Osteoblast (primary cell): ENCODE measurements around the gene SDSL. TPM values are rescaled to one million over a fixed set of nuclear protein-coding genes. Genes with fewer than 3 reads are reported as not detected.
A peak's percentile ranks its signal among the peaks of the same experiment; 100 is the strongest.

Experiments used
- DNase-seq: peaks from one replicate; pipeline ENCODE4 v3.0.0; 2011; ENCODE audit warnings: low spot score, mixed read lengths; ENCODE audit not compliant: insufficient read length; ENCODE audit errors: missing footprints
- H2AFZ ChIP-seq: 2 replicates; pipeline ENCODE4 v1.6.0; 2011; ENCODE audit warnings: mild to moderate bottlenecking, low read length
- H3K27ac ChIP-seq: 2 replicates; pipeline ENCODE4 v1.5.1; 2011; ENCODE audit warnings: mild to moderate bottlenecking, low read depth, low read length, moderate library complexity
- H3K27me3 ChIP-seq: 2 replicates; pipeline ENCODE4 v1.6.0; 2012; ENCODE audit warnings: mild to moderate bottlenecking, control low read depth, inconsistent platforms, low read length, moderate library complexity; ENCODE audit not compliant: insufficient read depth
- H3K36me3 ChIP-seq: 2 replicates; pipeline ENCODE4 v1.5.1; 2011; ENCODE audit warnings: mild to moderate bottlenecking, low read length, control low read depth, moderate library complexity; ENCODE audit not compliant: insufficient read depth
- H3K4me1 ChIP-seq: 2 replicates; pipeline ENCODE4 v1.5.1; 2011; ENCODE audit warnings: mild to moderate bottlenecking, low read length, control low read depth, moderate library complexity; ENCODE audit not compliant: insufficient read depth
- H3K4me2 ChIP-seq: 2 replicates; pipeline ENCODE4 v1.6.0; 2011; ENCODE audit warnings: mild to moderate bottlenecking, low read length; ENCODE audit not compliant: insufficient read depth
- H3K4me3 ChIP-seq: fragments of 200-600 bp; sonication (generic); 3 replicates; pipeline ENCODE4 v1.5.1; 2012; ENCODE audit warnings: mild to moderate bottlenecking, low read length, inconsistent platforms; ENCODE audit not compliant: insufficient read depth
- H3K79me2 ChIP-seq: 2 replicates; pipeline ENCODE4 v1.6.0; 2012; ENCODE audit warnings: mild to moderate bottlenecking, low read length, control low read depth, inconsistent platforms; ENCODE audit not compliant: insufficient read depth
- H3K9me3 ChIP-seq: 2 replicates; pipeline ENCODE4 v1.5.1; 2011; ENCODE audit warnings: low read depth, low read length, control low read depth
- H4K20me1 ChIP-seq: 2 replicates; pipeline ENCODE4 v1.6.0; 2012; ENCODE audit warnings: mild to moderate bottlenecking, low read length, control low read depth; ENCODE audit not compliant: insufficient read depth
- total RNA-seq: library from RNA; depleted of rRNA; stranded (reverse); fragments of >200 nt; gene quantifications from 2 replicates; pipeline ENCODE4 v1.2.3, GENCODE V29; 2012
- TF ChIP-seq, protein P1 (sequence below): IDR thresholded peaks from 2 replicates; pipeline ENCODE4 v1.5.1; 2011; ENCODE audit warnings: mild to moderate bottlenecking, low read depth, low read length, moderate library complexity; ENCODE audit errors: extremely low read depth

Gene SDSL
- total RNA-seq, 1 donor, result 6.5 TPM

DNA sequence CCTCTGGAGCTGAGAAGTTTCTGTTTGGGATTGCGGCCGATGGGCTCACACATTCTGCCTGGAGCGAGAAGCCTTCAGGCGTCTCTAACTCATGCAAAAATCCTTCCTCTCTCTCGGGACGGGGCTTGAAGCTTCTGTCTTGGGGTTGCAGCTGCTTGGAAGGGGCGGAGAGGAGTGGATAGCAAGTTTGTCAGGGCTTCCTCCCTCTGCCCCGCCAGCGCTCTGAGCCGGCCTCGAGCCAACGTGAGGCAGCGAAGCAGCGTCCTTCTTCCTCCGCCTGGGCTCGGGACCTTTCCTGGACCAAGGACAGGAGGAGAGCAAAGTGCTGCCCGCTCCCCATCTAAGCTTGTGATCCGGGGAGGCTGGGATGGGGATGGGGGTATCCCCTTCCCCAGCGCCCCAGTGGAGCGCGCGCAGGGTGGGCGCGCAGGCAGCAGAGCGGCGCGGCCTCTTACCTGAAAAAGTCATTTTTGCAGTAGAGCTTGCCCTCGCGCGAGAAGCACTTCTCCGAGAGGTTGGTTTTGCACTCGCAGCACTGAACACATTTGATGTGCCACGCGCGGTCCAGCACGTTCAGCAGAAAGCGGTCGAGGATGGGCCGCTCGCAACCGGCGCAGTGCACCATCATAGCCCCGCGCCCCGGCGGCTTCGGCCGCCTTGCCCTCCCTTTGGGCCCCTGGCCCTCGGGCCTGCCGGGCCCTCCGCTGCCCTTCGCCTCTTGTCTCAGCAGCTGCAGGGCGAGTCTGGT lies 48.9 kb downstream of the SDSL start:
- H3K79me2 ChIP-seq, result no peaks in the 10 kb centered on the region
- TF ChIP-seq, protein P1, sequence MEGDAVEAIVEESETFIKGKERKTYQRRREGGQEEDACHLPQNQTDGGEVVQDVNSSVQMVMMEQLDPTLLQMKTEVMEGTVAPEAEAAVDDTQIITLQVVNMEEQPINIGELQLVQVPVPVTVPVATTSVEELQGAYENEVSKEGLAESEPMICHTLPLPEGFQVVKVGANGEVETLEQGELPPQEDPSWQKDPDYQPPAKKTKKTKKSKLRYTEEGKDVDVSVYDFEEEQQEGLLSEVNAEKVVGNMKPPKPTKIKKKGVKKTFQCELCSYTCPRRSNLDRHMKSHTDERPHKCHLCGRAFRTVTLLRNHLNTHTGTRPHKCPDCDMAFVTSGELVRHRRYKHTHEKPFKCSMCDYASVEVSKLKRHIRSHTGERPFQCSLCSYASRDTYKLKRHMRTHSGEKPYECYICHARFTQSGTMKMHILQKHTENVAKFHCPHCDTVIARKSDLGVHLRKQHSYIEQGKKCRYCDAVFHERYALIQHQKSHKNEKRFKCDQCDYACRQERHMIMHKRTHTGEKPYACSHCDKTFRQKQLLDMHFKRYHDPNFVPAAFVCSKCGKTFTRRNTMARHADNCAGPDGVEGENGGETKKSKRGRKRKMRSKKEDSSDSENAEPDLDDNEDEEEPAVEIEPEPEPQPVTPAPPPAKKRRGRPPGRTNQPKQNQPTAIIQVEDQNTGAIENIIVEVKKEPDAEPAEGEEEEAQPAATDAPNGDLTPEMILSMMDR, result no peak
- peaks cover 98% of the 10 kb centered on the region for H3K27me3 ChIP-seq
- H3K4me1 ChIP-seq, result no peaks in the 10 kb centered on the region
- no peaks in the 10 kb centered on the region for H3K9me3 ChIP-seq
- no peak overlapping the region for H3K4me3 ChIP-seq
- H3K4me2 ChIP-seq, result no peak overlapping the region
- no peaks in the 10 kb centered on the region for H4K20me1 ChIP-seq
- no peaks in the 10 kb centered on the region for H3K36me3 ChIP-seq
- no peak overlapping the region for H3K27ac ChIP-seq
- no peak for DNase-seq
- H2AFZ ChIP-seq, result no peak overlapping the region

DNA sequence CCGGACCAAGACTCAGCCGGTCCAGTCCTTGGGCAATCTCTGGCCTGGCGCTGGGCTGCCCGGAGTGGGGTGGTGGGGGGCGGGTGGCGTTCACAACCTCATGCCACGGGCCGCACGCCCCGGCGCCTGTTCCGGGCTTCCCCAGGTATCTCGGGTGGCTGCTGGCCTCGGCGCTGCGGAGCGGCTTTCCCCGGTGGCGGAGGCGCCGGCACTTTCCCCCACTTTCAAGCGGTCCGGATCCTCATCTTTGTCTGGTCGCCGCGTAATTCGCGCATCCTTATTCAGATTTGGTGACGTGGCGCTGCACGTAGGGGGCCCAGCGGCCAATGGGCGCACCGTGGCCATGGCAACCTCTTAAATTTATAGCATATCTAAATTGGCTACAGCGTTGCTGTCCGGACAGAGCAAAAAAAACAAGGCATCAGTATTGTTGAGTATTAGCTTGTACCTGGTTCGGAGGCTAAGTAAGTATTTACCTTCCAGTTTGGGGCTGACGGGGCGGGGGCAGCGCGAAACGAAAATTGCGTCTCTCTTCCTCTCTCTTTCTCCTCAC lies 49.5 kb downstream of the SDSL start, which contains the start of gene LHX5:
Gene LHX5 (minus strand): TSS at position 253 of the 553 bp plus-strand sequence. CDS start 373 bp downstream, outside the sequence.
- Histone ChIP-seq H3K4me3 (no peak within 1 kb of the TSS), H3K4me2 (no peak within 1 kb of the TSS), H3K9me3 (no peaks in the 10 kb centered on the region), H2AFZ (no peak within 1 kb of the TSS), H3K4me1 (no peaks in the 10 kb centered on the region), H3K27ac (no peak within 1 kb of the TSS), H4K20me1 (no peaks in the 10 kb centered on the region), H3K36me3 (no peaks in the 10 kb centered on the region), H3K79me2 (no peaks in the 10 kb centered on the region), H3K27me3 (peaks cover 94% of the 10 kb centered on the region)
- DNase-seq, result peak; percentile 73
- TF ChIP-seq, protein P1, result no peak

DNA sequence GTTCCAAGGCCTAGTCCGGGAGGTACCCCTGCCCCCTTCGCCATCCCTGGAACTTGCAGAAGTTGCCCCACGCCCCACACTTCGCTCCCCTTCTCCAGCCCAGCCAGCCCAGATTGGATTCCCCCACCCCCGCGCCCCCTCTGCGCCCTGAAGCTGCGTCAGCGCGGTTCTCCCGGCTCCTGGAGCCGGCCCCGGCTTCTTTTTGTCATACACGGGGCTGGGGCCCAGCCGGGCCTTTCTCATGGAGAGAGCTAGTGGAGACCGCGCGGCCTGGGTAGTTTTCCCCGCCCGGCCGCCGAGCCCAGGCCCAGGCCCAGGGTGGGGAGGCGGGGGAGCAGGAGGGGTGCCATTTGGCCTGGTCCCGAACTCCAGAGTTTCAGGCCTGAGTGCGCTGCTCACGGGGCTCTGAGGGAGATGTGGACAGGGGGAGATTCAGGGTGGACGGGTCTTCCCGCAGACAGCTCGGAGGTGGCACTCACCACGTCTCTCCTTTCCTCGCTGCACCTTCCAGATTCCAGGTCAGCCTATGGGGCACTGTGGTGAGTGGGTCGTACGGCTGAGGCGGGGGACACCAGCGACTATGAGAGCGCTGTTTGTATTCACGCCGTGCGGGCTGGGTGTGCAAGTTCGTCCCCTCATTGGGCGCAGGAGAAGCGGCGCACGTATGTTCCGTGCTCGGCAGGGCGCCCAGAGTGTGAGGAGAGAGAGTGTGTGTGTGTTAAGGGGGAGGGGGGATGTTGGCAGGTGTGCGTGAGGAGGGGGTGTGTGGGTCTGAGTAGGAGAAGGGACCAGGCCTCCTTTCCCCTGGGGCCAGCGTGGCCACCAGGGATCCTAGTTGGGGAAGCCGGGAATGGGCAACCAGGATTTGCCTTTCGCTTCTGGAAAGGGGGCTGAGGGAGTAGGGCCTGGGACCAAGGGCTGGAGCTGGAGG lies 50.3 kb downstream of the SDSL start:
- DNase-seq, result peak; percentile 73
- H3K27ac ChIP-seq, result no peak overlapping the region
- no peak overlapping the region for H3K4me2 ChIP-seq
- H3K9me3 ChIP-seq, result no peaks in the 10 kb centered on the region
- H3K4me3 ChIP-seq, result no peak overlapping the region
- no peaks in the 10 kb centered on the region for H3K4me1 ChIP-seq
- no peaks in the 10 kb centered on the region for H4K20me1 ChIP-seq
- H3K79me2 ChIP-seq, result no peaks in the 10 kb centered on the region
- no peak overlapping the region for H2AFZ ChIP-seq
- H3K36me3 ChIP-seq, result no peaks in the 10 kb centered on the region
- TF ChIP-seq, protein P1, result no peak
- H3K27me3 ChIP-seq, result peaks cover 91% of the 10 kb centered on the region

DNA sequence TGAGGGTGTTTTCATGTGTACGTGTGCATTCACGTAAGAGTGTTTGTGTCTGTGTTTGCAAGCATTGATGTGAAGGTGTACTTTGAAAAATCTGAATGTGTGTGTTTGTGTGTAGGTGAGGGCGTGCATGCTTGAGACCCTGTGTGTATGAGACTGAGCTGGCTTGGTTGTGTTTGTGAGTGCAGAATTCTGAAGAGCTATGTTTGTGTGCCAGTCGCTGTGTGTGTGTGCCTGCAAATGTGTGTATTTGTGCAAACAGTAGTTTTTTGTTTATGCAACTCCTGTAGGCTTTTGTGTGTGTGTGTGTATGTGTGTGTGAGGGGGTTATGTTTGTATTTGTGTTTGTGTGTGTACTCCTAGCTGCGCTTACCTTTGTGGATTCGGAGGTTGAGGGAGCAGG lies 51.2 kb downstream of the SDSL start:
- H3K4me1 ChIP-seq, result no peaks in the 10 kb centered on the region
- TF ChIP-seq, protein P1, result no peak
- H3K27ac ChIP-seq, result no peak overlapping the region
- H3K4me2 ChIP-seq, result no peak overlapping the region
- H3K36me3 ChIP-seq, result no peaks in the 10 kb centered on the region
- no peaks in the 10 kb centered on the region for H4K20me1 ChIP-seq
- H3K27me3 ChIP-seq, result peaks cover 91% of the 10 kb centered on the region
- no peak overlapping the region for H2AFZ ChIP-seq
- no peak overlapping the region for H3K4me3 ChIP-seq
- DNase-seq, result no peak
- H3K9me3 ChIP-seq, result no peaks in the 10 kb centered on the region
- H3K79me2 ChIP-seq, result no peaks in the 10 kb centered on the region
